ENCODE data around the gene YJEFN3. TPM values are rescaled to one million over a fixed set of nuclear protein-coding genes. Genes with fewer than 3 reads are reported as not detected.

The YJEFN3 gene
- total RNA-seq, 1 donor from 2014 or later: 6.4 TPM

GRCh38 chr19:19559931-19560330 is 31.2 kb downstream of the YJEFN3 start:
- Histone ChIP-seq H3K36me3 (no peaks in the 10 kb centered on the region), H3K9me3 (no peaks in the 10 kb centered on the region), H3K4me3 (no peak overlapping the region), H3K27ac (no peak overlapping the region), H3K27me3 (no peaks in the 10 kb centered on the region), H3K4me1 (no peaks in the 10 kb centered on the region)
- DNase-seq: no peak
- intact Hi-C loops (cut with DNase I): no loop called here
- TF ChIP-seq, protein P1, sequence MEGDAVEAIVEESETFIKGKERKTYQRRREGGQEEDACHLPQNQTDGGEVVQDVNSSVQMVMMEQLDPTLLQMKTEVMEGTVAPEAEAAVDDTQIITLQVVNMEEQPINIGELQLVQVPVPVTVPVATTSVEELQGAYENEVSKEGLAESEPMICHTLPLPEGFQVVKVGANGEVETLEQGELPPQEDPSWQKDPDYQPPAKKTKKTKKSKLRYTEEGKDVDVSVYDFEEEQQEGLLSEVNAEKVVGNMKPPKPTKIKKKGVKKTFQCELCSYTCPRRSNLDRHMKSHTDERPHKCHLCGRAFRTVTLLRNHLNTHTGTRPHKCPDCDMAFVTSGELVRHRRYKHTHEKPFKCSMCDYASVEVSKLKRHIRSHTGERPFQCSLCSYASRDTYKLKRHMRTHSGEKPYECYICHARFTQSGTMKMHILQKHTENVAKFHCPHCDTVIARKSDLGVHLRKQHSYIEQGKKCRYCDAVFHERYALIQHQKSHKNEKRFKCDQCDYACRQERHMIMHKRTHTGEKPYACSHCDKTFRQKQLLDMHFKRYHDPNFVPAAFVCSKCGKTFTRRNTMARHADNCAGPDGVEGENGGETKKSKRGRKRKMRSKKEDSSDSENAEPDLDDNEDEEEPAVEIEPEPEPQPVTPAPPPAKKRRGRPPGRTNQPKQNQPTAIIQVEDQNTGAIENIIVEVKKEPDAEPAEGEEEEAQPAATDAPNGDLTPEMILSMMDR (IDR thresholded peaks at IDR 0.05): no peak
- ATAC-seq: no peak

- no peaks in the 10 kb centered on the region for H3K9me3 ChIP-seq
- no peak overlapping the region for H3K27ac ChIP-seq
- ATAC-seq: no peak
- intact Hi-C loops (cut with DNase I): no loop called here
- TF ChIP-seq, protein P1 (IDR thresholded peaks at IDR 0.05): no peak
- no peaks in the 10 kb centered on the region for H3K4me1 ChIP-seq
- no peak overlapping the region for H3K4me3 ChIP-seq
- no peak for DNase-seq
- H3K27me3 ChIP-seq: no peaks in the 10 kb centered on the region
- H3K36me3 ChIP-seq: no peaks in the 10 kb centered on the region
These were observed 33.4 kb downstream of the YJEFN3 start for GRCh38 chr19:19561946-19562664.

GRCh38 chr19:19562665-19563347 is 34.1 kb downstream of the YJEFN3 start:
- no peaks in the 10 kb centered on the region for H3K9me3 ChIP-seq
- intact Hi-C loops (cut with DNase I): no loop called here
- DNase-seq: no peak
- TF ChIP-seq, protein P1 (IDR thresholded peaks at IDR 0.05): peak; percentile 5
- H3K27ac ChIP-seq: no peak overlapping the region
- no peaks in the 10 kb centered on the region for H3K36me3 ChIP-seq
- H3K4me3 ChIP-seq: no peak overlapping the region
- H3K27me3 ChIP-seq: no peaks in the 10 kb centered on the region
- peak; percentile 30 for ATAC-seq
- H3K4me1 ChIP-seq: no peaks in the 10 kb centered on the region

- intact Hi-C loops (cut with DNase I): no loop called here
- no peak for ATAC-seq
- no peak for DNase-seq
These were observed 34.7 kb downstream of the YJEFN3 start for GRCh38 chr19:19563348-19563848.

DNA sequence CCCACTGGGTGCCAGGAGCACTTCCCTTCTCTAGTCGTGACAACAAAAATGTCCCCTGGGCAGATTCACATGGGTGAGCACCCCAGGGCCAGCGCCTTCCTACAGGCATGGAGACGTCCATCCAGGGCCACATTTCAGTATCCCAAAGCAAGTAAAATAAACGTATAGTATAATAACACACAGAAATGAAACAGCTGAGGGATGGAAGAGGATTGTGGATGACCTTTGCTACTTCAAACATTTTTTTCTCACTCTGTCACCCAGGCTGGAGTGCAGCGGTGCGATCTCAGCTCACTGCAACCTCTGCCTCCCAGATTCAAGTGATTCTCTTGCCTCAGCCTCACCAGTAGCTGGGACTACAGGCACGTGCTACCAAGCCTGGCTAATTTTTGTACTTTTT is 37.6 kb downstream of the YJEFN3 start:
- no peak for ATAC-seq
- TF ChIP-seq, protein P1 (IDR thresholded peaks at IDR 0.05): no peak

More at GRCh38 chr19:19563348-19563848, 34.7 kb downstream of the YJEFN3 start:
- H3K4me3 ChIP-seq: no peak overlapping the region
- H3K27ac ChIP-seq: no peak overlapping the region
- TF ChIP-seq, protein P1 (IDR thresholded peaks at IDR 0.05): no peak
- H3K9me3 ChIP-seq: no peaks in the 10 kb centered on the region
- H3K4me1 ChIP-seq: no peaks in the 10 kb centered on the region
- H3K27me3 ChIP-seq: no peaks in the 10 kb centered on the region
- H3K36me3 ChIP-seq: no peaks in the 10 kb centered on the region

More for the DNA sequence above, 37.6 kb downstream of the YJEFN3 start:
- Histone ChIP-seq H3K27me3 (no peaks in the 10 kb centered on the region), H3K27ac (no peak overlapping the region), H3K36me3 (no peaks in the 10 kb centered on the region), H3K4me3 (no peak overlapping the region), H3K4me1 (no peaks in the 10 kb centered on the region), H3K9me3 (no peaks in the 10 kb centered on the region)
- no peak for DNase-seq
- intact Hi-C loops (cut with DNase I): no loop called here
